ENCODE measurements around the gene UMODL1. TPM values are rescaled to one million over a fixed set of nuclear protein-coding genes. Genes with fewer than 3 reads are reported as not detected.
"Not testable (repeated sequence)": the region's sequence is repeated elsewhere in the genome, so short reads cannot be mapped to it uniquely, and the experiment has no call there.

UMODL1 gene
- polyA plus RNA-seq, 3 donors, result not detected

DNA sequence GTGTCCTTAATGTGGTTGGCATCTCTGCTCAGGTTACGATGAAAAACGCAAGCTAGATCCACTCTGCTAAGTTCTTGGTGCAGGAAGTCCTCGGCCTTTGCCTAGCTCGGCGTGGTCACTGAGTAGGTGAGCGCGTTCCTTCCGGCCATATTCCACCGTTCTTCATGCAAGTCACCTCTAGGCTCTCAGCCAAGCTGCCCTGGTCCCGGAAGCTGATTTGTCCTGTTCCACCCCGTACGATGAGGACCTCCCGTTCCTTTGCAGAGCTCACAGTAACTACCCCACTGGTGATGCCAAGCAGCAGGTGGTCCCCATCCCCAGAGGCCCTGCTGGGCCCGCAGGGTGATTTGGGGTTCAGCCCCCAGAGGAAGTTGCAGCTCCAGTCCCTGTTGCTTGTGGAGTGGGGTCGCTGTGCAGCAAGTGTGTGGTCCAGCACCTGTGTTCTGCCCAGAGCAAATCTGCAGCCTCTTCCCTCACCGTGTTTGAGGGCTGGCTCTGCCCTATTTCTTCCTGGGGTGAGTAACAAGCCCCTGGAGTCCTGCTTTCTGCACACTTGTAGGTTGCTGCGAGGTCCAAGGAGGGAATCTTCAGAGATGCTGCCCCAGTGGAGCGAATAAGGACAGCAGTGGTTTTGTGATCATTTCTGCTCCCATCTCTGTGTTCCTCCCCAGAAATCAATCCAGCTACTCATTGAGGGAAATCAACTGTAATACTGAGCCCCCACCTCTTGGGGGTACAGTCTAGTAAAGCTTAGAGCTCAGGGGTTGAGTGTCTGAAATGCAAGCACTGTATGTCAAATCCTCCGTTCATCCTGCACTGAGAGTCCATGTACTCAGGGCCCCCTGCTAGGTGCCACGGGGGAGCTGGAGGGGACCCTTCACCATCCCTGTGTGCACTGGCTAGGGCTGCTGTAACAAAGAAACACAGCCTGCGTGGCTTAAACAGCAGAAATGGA, 2.3 kb downstream of the UMODL1 start:
- WGBS, 3 donors, result 60 to 73% (median 68%) methylated on average over 21 of the region's 21 CpGs
- H3K27ac ChIP-seq (ENCODE audit: low read depth, low read length), result no peak overlapping the region

DNA sequence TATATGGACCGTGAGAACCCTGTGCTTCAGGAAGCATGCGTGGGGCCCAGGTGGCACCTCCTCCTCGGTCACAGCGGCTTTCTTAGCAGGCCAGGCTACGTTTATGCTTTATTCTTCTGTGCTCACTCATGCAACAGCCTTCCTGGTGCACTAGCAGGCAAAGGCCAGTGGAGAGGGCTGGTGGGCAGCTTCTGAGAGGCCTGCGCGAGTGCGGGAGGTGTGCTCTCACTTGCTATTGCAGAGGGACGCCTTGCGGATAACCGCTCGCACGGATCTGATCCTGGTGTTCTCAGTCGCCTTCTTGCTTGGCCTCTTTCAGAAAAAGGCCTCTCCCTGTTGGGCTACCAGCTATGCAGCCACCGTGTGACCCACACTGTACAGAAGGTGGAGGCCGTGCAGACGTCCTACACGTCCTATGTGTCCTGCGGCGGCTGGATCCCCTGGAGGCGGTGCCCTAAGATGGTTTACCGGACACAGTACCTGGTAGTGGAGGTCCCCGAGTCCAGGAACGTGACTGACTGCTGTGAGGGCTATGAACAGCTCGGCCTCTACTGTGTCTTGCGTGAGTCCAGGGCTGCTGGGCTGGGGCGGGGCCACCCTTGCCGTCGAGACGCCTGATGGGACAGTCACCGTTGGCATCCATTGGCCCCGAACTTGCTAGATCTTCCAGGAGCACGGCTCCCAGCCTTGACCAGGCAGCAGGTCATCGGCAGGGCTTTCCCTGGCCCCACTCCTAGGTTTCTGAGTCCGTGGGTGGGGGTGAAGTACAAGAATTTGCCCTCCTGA, 4.8 kb downstream of the UMODL1 start:
- 93 to 95% (median 94%) methylated on average over 35 of the region's 35 CpGs for WGBS, 3 donors
- no peak overlapping the region for H3K27ac ChIP-seq (ENCODE audit: low read depth, low read length)

DNA sequence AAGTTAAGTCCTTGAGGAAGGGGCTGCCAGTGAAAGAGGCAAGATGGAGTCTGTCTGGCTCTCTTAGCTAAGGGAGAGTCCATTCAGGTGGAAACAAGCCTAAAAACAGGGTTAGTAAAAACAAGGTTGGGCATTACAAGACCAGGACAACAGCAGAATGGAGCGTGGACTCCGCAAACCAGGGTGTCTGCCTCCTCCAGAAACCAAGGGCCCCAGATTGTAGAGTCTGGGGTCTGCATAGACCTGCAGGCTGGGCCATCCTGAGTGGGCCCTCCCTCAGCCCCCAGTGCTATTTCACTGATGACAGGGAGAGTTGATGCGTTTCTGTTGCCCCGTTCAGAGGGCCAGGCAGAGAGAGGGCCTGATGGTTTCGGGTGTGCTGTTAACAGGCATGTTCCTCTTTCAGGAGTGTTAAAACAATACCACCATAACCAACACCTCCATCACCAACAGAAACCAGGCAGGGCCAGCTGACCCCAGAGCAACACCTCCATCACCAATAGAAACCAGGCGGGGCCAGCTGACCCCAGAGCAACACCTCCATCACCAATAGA, 6.6 kb downstream of the UMODL1 start:
- WGBS, 3 donors, result 87 to 99% (median 90%) methylated on average over 6 of the region's 6 CpGs
- H3K27ac ChIP-seq (ENCODE audit: low read depth, low read length), result not testable (repeated sequence)

DNA sequence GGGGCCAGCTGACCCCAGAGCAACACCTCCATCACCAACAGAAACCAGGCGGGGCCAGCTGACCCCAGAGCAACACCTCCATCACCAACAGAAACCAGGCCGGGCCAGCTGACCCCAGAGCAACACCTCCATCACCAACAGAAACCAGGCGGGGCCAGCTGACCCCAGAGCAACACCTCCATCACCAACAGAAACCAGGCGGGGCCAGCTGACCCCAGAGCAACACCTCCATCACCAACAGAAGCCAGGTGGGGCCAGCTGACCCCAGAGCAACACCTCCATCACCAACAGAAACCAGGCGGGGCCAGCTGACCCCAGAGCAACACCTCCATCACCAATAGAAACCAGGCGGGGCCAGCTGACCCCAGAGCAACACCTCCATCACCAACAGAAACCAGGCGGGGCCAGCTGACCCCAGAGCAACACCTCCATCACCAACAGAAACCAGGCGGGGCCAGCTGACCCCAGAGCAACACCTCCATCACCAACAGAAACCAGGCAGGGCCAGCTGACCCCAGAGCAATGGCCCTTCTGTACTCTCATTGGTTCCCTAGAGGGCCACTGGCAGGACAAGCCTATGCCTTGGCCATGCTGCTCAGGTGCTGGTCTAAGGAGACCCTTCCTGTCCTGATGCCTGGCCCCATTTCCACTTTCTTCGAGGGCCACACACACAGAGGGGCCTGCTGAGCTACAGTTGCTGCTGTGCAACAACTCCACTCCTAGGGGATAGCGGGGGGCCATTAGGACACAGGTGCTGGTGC, 7.3 kb downstream of the UMODL1 start:
- not testable (repeated sequence) for H3K27ac ChIP-seq (ENCODE audit: low read depth, low read length)
- 92 to 95% (median 94%) methylated on average over 6 to 9 of the region's 10 CpGs for WGBS, 3 donors

DNA sequence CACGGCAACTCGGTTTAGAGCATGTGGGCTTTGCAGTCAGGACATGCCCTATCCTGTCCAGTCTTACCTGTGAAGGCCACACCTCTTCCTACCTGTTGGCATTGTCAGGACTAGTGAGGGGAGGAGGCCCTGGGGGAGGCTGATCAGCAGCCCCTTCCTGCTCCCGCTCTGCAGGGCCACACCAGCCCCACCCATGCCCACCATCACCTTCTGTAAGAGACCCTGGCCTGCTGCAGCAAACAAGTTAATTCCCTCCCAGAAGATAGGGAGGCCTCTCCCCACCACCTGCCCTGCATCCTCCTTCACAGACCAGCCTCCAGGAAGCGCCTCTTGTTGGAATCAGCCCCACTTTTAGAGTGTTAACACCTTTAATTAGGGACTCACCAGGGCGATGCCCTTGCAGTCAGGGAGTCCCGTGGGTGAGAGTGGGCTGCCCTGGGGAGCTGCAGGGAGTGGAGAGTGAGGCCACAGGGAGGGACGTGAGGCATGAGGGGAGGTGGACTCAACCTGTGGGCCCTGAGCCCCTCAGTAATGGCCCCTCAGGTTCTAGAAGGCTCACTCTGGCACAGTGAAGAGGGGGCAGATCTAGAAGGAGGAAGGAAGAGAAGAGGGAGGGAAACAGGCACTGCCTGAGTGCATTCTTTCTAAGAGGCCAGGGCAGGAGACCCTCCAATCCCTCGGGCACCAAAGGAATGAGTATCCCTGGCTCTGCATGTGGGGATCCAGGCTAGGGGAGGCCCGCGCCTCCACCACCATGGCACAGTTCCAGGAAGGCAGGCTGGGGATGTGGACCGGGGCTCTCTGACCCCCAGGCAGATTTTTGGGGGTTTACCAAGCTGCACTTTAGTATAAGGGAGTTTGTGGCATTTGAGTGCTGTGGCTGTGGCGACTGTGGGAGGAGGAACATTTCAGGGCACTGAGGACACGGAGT, 8.2 kb downstream of the UMODL1 start:
- H3K27ac ChIP-seq (ENCODE audit: low read depth, low read length), result no peak overlapping the region
- 81 to 88% (median 86%) methylated on average over 13 of the region's 13 CpGs for WGBS, 3 donors

DNA sequence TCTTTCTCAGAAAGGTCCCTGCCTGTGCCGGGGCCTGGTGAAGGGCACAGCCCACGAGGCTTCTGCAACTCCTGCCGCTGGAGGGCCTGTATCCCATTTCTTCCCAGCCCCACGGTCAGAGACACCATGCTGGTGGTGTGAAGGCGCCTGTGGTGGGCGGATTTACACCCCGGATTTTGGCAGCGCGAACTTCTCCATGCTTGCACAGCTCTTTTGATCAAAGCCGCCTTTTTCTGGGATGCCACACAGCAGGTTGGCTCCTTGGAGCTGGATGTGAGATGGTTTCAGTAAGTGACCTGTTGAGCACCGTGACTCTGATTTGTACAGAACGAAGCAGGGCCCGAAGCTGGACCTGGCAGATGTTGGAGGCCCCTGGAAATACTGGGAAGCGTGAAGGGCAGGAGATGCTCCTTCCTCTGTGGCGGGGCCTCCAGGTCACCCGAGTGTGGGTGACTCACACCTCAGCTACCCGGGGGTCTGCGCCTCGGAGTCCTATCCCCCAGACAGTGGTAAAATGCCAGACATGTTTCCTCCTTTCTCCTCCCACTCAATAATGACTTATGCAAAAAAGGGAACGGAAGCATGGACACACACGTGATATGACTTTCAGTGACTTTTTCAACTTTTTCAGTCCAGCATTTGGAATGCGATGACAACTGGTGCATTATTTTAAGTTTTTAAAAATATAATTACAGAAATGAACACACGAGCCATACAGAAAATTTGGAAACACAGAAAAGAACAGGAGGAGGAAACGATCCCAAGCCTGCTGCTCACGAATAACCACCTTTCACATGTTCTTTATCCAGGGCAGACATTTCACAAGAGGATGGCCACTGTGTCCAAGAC, 9.0 kb downstream of the UMODL1 start:
- H3K27ac ChIP-seq (ENCODE audit: low read depth, low read length), result no peak overlapping the region
- WGBS, 3 donors, result 63 to 79% (median 67%) methylated on average over 25 of the region's 25 CpGs

DNA sequence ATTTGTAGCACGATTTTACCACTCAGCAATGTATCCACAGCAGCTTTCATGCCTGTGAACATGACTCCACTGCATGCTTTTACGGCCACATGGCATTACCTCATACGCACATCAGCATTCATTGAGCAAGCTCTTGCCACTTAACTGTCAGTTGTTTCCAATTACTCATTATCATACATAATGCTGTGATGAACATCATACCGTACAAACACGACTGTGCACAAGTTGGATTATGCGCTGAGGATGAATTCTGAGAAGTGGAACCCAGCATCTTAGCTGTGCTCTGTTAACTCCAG, 9.6 kb downstream of the UMODL1 start:
- 48 to 73% (median 51%) methylated on average over 6 of the region's 6 CpGs for WGBS, 3 donors
- H3K27ac ChIP-seq (ENCODE audit: low read depth, low read length), result no peak overlapping the region

DNA sequence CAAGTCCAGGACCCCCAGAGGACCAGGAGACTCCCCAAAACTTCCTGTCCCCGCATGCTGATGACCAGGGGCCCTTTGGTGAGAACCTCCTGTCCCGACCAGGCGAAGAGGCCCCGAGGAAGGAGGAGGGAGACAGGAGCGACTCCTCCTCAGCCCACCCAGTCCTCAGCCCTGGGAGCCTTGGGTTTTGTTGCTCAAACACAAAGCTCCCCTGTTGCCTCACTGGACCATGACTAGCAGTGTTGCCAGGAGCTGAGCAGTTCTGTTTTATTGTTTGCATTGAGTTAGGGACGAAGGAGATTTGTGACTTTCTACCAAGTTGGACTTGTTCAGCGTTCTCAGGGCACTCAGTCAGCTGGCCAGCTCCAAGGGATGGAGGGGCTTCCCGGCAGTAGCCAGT, 10.0 kb downstream of the UMODL1 start:
- WGBS, 3 donors, result 49 to 61% (median 51%) methylated on average over 8 of the region's 8 CpGs
- no peak overlapping the region for H3K27ac ChIP-seq (ENCODE audit: low read depth, low read length)

DNA sequence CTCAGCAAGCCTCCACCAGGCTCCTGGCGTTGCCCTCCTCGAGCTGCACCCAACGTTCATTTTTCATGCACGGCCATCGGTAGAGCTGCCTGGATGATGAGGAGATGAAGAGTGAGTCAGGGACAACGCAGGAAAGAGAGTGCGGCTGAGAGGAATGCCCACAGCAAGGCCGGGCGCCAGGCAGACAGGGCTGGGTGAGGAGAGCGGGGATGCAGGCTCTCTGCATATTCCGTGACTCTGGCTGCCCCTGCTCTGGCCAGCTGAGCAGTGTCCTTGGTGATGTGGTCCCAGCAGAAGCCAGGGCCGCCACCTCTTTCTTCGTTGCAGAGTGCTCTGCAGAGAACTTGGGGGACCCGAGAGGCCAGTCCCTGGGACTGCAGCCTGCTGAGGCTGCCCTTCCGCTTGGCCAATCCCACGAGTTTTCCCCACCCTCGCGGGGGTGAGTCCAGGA, 10.8 kb downstream of the UMODL1 start:
- no peak overlapping the region for H3K27ac ChIP-seq (ENCODE audit: low read depth, low read length)
- WGBS, 3 donors, result 78 to 83% (median 83%) methylated on average over 18 of the region's 18 CpGs

DNA sequence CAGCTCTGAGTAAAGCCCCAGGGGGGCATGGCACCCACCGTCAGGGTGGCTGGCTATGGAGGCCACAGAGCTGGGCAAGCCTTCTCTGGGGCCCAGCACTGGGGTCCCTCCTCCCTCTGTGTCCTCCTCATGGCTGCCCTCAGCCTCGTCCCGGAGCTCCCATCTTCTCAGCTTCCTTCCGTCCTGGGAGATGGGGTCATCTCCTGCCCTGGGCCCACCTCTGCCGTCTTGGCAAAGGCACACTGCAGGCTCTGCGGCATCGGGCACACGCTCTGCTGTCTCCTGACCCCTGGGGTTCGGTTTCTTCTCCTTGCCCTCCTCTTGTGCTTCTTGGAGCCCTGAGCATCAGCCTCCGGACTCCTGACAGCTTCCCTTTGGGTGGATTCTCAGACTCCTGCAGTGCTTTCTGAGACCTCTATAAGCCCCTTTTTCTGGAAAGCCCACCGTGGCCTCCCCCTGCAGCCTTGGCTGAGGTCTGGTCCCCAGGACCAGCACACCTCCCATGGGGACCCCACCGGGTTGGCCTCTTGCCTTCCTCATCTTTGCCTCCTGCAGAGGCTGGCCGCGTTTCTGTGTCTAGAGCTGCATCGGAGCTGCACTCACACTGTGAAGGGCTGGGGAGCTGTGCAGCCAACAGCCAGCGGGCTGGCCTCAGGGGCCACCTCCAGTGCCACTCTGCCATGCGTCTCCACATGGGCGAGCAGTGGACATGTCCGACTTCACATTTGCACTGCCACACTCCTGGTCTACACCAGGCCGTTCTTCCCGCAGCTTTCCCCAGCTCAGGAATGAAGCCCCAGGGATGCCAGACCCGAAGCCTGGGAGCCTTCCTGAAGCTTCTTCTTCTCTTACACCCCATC, 11.6 kb downstream of the UMODL1 start:
- no peak overlapping the region for H3K27ac ChIP-seq (ENCODE audit: low read depth, low read length)
- WGBS, 3 donors, result 84 to 88% (median 87%) methylated on average over 22 of the region's 22 CpGs

DNA sequence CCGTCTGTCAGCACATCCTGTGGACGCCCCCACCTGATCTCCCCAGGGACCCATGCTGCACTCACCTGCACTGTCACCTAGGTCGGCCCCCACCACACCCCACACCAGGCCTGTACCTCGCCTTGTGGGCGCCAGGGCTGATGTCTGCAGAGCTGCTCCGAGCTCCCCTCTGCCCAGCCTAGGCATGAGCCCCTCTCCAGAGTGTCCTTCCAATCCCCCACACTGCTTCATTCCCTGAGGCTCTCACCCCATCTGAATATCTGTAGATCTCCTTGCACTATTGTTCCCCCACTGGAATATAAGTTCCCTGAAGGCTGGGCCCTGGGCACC, 12.2 kb downstream of the UMODL1 start:
- 84 to 95% (median 91%) methylated on average over 6 of the region's 6 CpGs for WGBS, 3 donors
- no peak overlapping the region for H3K27ac ChIP-seq (ENCODE audit: low read depth, low read length)

DNA sequence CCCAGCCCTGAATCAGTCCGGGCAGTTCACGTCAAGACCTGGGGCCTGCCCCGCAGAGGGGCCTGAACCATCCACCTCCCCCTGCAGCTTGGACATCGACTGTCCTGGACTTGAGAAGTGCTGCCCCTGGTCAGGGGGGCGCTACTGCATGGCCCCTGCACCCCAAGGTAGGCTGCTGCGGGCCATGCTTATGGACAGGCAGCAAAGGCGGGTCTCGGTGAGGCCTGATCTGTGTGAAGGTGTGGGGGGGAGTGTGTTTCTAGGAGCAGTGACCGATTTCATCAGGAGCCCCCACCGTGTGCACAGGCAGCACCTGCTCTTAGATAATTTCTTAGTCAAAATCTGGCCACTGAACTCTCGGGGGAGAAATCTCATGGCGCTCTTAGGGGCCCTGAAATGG, 13.0 kb downstream of the UMODL1 start:
- 91 to 92% (median 91%) methylated on average over 12 of the region's 12 CpGs for WGBS, 3 donors
- H3K27ac ChIP-seq (ENCODE audit: low read depth, low read length), result no peak overlapping the region

DNA sequence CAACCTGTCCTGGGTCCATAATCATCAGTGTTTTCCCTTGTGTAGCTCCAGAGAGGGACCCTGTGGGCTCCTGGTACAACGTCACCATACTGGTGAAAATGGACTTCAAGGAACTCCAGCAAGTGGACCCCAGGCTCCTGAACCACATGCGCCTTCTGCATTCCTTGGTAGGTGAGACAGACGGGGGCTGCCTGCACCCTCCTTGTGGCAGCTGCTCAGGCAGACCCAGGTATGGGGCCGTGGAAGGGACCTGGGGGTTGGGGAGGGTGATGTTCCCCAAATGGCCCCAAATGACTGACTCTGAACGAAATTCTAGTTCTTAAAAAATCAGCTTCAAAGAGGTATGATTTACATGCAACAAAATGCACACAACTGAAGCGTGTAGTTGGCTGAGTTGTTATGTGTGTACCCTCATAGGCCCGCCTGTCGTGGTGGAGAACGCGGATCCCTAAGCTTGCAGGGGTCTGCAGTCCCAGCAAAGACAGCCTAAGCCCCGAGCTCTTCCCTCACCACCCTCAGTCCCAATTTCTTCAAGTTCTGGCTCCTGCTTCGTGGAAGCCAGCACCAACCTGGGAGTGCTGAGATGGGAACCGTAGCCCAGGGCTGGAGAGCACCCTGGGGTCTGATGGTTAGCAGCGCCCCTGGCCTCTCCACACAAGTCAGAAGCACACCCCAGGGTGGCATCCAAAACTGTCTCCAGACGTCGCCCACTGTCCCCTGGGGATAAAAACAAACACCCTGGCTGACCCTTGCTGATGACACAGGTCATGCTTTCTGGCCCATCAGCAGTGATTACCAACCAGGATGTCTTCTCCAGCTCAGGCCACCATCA, 14.3 kb downstream of the UMODL1 start:
- 89 to 91% (median 90%) methylated on average over 16 of the region's 16 CpGs for WGBS, 3 donors

DNA sequence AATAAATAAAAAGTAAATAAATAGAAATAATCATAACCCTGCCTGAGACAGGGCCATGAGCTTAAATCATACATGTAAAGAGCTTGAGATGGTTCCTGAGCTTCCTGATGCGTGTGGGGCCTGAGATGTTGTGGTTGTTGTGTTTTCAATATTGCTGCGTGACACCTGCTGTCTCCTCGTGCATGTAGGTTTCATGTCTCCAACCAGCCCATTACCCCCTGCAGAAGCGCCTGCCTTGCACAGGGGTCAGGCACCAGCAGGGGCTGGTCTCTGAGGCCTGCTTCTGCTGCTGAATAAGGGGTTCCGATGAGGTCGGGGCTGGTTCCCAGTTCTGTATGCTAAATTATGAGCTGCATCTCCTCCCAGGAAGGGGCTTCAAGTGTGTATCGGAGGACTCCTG, 15.9 kb downstream of the UMODL1 start:
- 79 to 93% (median 87%) methylated on average over 7 of the region's 7 CpGs for WGBS, 3 donors
- H3K27ac ChIP-seq (ENCODE audit: low read depth, low read length), result no peak overlapping the region

More for the DNA sequence above, 14.3 kb downstream of the UMODL1 start:
- H3K27ac ChIP-seq (ENCODE audit: low read depth, low read length), result no peak overlapping the region

DNA sequence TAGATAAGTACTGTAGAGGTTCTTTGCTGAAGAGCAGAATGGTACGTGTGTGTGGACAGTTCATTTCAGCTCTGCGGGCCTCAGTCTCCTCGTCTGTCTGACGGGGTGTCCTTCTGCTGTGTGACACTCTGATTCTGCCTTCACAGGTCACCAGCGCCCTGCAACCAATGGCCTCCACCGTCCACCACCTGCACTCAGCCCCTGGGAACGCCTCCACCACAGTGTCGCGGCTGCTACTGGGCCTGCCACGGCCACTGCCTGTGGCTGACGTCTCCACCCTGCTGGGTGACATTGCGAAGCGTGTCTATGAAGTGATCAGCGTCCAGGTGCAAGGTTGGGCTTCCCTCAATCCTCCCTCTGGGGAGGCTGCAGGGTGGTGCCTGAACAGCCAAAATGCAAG, 17.0 kb downstream of the UMODL1 start:
- WGBS, 3 donors, result 91 to 93% (median 93%) methylated on average over 14 of the region's 14 CpGs
- H3K27ac ChIP-seq (ENCODE audit: low read depth, low read length), result no peak overlapping the region

All from adipose tissue (tissue), 3 donors.